IPS-NIHi7 (cell line): ENCODE results near the gene ZSWIM8.
"Not testable (repeated sequence)": the region's sequence is repeated elsewhere in the genome, so short reads cannot be mapped to it uniquely, and the experiment has no call there.

Experiments
- DNase-seq: peaks from one replicate; pipeline ENCODE4 v3.0.0; 2012; ENCODE audit warnings: mixed read lengths; ENCODE audit errors: extremely low spot score

The ZSWIM8 gene

DNA sequence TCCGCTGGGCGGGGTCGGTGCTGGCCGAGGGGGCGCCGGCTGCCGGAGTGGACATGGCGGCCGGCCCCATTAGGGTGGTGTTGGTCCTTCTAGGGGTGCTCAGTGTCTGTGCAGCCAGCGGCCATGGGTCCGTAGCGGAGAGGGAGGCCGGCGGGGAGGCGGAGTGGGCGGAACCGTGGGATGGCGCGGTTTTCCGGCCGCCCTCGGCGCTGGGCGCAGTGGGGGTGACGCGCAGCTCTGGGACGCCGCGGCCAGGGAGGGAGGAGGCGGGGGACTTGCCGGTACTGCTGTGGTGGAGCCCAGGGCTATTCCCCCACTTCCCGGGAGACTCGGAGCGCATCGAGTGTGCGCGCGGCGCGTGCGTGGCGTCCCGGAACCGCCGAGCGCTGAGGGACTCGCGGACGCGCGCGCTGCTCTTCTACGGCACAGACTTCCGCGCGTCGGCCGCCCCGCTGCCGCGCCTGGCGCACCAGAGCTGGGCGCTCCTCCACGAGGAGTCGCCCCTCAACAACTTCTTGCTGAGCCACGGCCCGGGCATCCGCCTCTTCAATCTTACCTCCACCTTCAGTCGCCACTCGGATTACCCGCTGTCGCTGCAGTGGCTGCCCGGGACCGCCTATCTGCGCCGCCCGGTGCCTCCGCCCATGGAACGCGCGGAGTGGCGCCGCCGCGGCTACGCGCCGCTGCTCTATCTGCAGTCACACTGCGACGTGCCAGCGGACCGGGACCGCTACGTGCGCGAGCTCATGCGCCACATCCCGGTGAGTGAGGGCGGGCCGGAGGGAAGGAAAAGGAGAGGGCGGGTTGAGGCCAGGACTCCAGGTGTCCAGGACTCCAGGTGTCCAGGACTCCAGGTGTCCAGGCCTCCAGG lies 12.9 kb upstream of the ZSWIM8 start:
- peak; percentile 64 for DNase-seq

- no peak for DNase-seq
These were observed 12.1 kb upstream of the ZSWIM8 start for GRCh38 chr10:73773152-73773879.

GRCh38 chr10:73774637-73775036 lies 10.8 kb upstream of the ZSWIM8 start:
- no peak for DNase-seq

DNA sequence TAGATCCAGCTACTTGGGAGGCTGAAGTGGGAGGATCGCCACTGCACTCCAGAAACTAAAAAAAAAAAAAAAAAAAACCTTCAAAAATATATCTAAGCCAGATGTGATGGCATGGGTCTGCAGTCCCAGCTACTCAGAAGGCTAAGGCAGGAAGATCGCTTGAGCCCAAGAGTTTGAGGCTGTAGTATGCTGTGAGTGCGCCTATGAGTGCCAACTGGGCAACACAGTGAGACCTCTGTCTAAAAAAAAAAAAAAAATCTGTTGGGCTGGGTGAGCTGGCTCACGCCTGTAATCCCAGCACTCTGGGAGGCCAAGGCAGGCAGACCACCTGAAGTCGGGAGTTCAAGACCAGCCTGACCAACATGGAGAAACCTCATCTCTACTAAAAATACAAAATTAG lies 6.4 kb upstream of the ZSWIM8 start:
- DNase-seq, result no peak

DNA sequence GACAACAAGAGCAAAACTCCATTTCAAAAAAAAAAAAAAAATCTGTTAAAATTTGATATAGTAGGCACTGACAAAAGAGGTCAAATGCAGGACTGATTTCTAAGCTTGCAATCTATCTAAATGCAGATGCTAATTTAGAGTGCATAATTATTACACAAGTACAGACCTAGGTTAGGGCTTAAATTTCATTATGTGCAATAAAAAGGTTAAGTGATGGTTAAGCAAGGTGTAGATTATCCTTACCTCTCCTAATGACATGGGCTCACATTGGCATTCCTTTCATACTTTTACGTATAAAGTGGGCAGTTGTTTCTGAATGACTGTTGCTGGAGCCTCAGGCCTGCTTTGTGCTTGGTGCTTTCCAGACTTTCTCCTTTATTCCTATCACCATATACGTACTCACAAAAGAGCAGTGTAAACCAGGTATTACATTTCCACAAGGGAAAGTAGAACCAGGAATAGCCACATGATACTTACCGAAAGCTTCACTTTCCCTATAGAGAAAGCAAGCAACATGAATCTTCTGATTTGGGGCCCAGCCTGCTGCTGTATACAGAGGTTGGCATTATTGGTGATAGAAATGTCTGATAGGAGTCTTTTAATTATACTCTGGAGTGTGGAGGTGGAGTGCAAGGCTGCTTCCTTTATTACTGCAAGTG lies 5.7 kb upstream of the ZSWIM8 start:
- no peak for DNase-seq

DNA sequence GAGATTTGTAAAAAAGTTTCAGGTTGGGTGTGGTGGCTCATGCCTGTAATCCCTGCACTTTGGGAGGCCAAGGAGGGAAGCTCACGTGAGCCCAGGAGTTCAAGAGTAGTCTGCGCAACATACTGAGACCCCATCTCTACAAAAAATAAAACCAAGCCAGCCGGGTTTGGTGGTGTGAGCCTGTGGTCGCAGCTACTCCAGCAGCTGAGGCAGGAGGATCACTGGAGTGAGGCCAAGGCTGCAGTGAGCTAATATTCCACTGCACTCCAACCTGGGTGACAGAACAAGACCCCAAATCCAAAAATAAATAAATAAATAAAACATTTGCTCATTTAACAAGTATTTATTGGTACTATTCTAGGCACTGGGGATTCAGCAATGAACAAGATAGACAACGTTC lies 5.1 kb upstream of the ZSWIM8 start:
- no peak for DNase-seq

DNA sequence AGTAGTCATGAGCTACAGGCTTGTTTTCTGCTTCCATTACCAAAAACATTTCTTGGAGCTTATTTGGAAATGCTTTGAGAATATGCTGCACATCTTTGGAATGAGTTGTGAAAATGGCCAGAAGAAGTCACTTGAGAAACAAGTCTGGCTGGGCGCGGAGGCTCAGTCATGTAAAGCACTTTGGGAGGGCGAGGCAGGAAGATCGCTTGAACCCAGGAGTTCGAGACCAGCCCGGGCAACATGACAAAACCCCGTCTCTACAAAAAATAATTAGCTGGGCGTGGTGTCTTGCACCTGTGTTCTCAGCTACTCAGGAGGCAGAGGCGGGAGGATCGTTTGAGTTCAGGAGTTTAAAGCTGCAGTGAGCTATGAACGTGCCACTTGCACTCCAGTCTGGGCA lies 4.4 kb upstream of the ZSWIM8 start:
- no peak for DNase-seq

DNA sequence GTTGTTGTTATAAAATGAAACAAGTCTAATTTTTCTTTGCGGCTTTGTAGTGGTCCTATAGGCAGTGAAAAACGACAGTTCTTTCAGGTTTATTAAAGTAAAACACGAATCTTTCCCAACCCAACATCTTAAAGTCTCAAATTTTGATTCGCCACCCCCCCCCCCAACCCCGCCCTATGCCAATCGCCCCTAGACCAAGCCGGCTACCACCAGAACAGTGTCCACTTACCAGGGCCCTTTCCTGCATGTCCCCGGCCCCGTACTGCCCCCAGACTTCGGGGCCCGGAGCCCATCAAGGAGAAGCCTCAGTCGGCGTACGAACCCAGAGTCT lies 3.9 kb upstream of the ZSWIM8 start:
- DNase-seq, result no peak

GRCh38 chr10:73781879-73782748 lies 3.3 kb upstream of the ZSWIM8 start, which contains the start of gene CHCHD1:
CHCHD1 (plus strand) TSS chr10:73782048; CDS start chr10:73782076, 28 bp downstream.
- DNase-seq, result peak; percentile 93

- no peak for DNase-seq
These were observed 2.7 kb upstream of the ZSWIM8 start for GRCh38 chr10:73782749-73783085.

- peak; percentile 81 for DNase-seq
These were observed 510 bp downstream of the ZSWIM8 start for GRCh38 chr10:73785721-73786511.

- no peak for DNase-seq
These were observed 1.1 kb downstream of the ZSWIM8 start for GRCh38 chr10:73786512-73786885.

- not testable (repeated sequence) for DNase-seq
These were observed 1.8 kb downstream of the ZSWIM8 start for GRCh38 chr10:73787031-73787800.

GRCh38 chr10:73788864-73789658 lies 3.7 kb downstream of the ZSWIM8 start:
- no peak for DNase-seq

DNA sequence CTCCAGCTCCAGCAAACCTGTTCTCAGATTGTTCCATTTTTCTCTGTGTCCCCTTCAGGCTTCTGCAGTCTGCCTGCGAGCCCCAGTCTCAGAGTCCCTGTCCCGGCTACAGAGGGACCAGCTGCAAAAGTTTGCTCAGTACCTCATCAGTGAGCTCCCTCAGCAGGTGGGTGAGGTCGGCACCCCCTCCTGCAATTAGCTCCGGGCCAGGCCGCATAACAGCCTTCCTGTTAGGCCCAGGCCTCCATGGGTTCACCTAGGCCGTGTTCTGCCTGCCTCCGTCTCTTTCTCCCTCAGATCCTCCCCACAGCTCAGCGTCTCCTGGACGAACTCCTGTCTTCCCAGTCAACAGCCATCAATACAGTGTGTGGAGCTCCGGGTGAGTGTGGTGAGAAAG lies 4.3 kb downstream of the ZSWIM8 start:
- no peak for DNase-seq

DNA sequence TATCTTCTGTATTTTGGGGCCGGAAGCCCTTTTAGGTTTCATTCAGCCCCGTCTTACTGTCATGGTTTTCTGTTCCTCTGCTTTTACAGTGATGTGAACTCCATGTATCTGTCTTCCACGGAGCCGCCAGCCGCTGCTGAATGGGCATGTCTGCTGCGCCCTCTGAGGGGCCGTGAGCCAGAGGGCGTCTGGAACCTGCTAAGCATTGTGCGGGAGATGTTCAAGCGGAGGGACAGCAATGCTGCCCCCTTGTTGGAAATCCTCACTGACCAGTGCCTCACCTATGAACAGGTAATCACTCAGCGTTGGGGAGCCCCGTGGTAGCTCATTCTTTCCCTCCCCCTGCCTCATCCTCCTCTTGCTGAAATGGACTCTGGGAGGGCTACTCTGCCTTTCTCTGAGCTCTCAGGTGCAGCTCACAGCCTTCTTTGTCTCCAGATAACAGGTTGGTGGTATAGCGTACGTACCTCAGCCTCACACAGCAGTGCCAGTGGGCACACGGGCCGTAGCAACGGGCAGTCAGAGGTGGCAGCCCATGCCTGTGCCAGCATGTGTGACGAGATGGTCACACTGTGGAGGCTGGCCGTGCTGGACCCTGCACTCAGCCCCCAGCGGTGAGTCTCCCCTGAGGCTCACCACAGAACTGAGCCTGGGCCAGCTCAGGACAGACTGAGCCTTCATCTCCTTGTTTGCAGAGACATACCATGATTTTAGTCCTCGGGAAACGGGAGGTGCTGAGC lies 5.7 kb downstream of the ZSWIM8 start:
- DNase-seq, result no peak

GRCh38 chr10:73791871-73792400 lies 6.5 kb downstream of the ZSWIM8 start:
- DNase-seq, result no peak

DNA sequence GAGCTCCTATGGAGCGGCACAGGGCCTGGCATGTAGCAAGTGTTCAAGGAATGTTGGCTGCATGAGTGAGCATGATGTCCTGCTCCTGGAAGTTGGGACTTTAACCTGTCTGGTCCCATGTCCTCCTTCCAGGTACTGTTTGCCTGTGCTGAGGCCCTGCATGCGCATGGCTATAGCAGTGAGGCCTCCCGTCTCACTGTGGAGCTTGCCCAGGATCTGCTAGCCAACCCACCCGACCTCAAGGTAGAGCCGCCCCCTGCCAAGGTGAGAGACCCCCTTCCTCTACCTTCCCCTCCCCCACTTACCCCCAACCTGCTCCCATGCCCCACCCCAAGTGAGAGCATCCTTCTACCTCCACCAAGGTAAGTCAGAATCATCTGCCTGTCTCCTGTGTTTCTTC lies 8.1 kb downstream of the ZSWIM8 start:
- no peak for DNase-seq
